Neural progenitor cell (in vitro differentiated cells): ENCODE results near the gene ASB9. TPM values are rescaled to one million over a fixed set of nuclear protein-coding genes. Genes with fewer than 3 reads are reported as not detected.
A peak's percentile ranks its signal among the peaks of the same experiment; 100 is the strongest.

Source experiments
- DNase-seq: peaks from one replicate; pipeline ENCODE4 v3.0.0-alpha.2; 2016; ENCODE audit warnings: low spot score
- H2AFZ ChIP-seq: fragments of 200-600 bp; sonication (generic); replicated peaks from 2 replicates; pipeline ENCODE4 v1.6.1; 2016; ENCODE audit warnings: antibody characterized with exemption
- H3F3A ChIP-seq: fragments of 200-600 bp; sonication (generic); 2 replicates; pipeline ENCODE4 v1.6.1; 2016; ENCODE audit warnings: antibody characterized with exemption, low read depth
- H3K27ac ChIP-seq: fragments of 200-600 bp; sonication (generic); 2 replicates; pipeline ENCODE4 v1.5.1; 2016; ENCODE audit warnings: mild to moderate bottlenecking
- H3K27me3 ChIP-seq: fragments of 200-600 bp; sonication (generic); 2 replicates; pipeline ENCODE4 v1.6.1; 2016; ENCODE audit warnings: mild to moderate bottlenecking, moderate library complexity
- H3K36me3 ChIP-seq: fragments of 200-600 bp; sonication (generic); 2 replicates; pipeline ENCODE4 v1.5.1; 2016
- H3K4me1 ChIP-seq: fragments of 200-600 bp; sonication (generic); 2 replicates; pipeline ENCODE4 v1.6.1; 2016; ENCODE audit warnings: mixed run types
- H3K4me2 ChIP-seq: fragments of 200-600 bp; sonication (generic); 2 replicates; pipeline ENCODE4 v1.6.1; 2016
- H3K4me3 ChIP-seq: fragments of 200-600 bp; sonication (generic); 2 replicates; pipeline ENCODE4 v1.5.1; 2016
- H3K79me2 ChIP-seq: fragments of 200-600 bp; sonication (generic); 2 replicates; pipeline ENCODE4 v1.6.1; 2016; ENCODE audit warnings: low read depth
- H3K9ac ChIP-seq: fragments of 200-600 bp; sonication (generic); 2 replicates; pipeline ENCODE4 v1.6.1; 2016
- H3K9me3 ChIP-seq: fragments of 200-600 bp; sonication (generic); 2 replicates; pipeline ENCODE4 v1.5.1; 2016; ENCODE audit warnings: low read depth
- H4K20me1 ChIP-seq: fragments of 200-600 bp; sonication (generic); 2 replicates; pipeline ENCODE4 v1.6.1; 2016; ENCODE audit warnings: low read depth
- H3K27ac Mint-ChIP-seq: 3 replicates; pipeline ENCODE4 v1.8.0; 2021; ENCODE audit warnings: mixed read lengths
- H3K27me3 Mint-ChIP-seq: 2 replicates; pipeline ENCODE4 v1.8.0; 2022; ENCODE audit warnings: low read depth, mild to moderate bottlenecking, inconsistent platforms, moderate library complexity, mixed read lengths; ENCODE audit not compliant: insufficient read depth
- H3K36me3 Mint-ChIP-seq: 3 replicates; pipeline ENCODE4 v1.8.0; 2021; ENCODE audit warnings: mixed read lengths
- H3K4me1 Mint-ChIP-seq: 3 replicates; pipeline ENCODE4 v1.8.0; 2021; ENCODE audit warnings: mixed read lengths
- H3K4me3 Mint-ChIP-seq: 3 replicates; pipeline ENCODE4 v1.8.0; 2021; ENCODE audit warnings: mild to moderate bottlenecking, moderate library complexity, mixed read lengths
- H3K9me3 Mint-ChIP-seq: 3 replicates; pipeline ENCODE4 v1.8.0; 2020; ENCODE audit warnings: mixed read lengths
- EZH2 ChIP-seq: fragments of 200-600 bp; sonication (generic); IDR thresholded peaks from 2 replicates; pipeline ENCODE4 v1.6.1; 2017; ENCODE audit warnings: antibody characterized with exemption, mild to moderate bottlenecking, moderate library complexity
- EZH2phosphoT487 ChIP-seq: fragments of 200-600 bp; sonication (generic); IDR thresholded peaks from 2 replicates; pipeline ENCODE4 v1.6.1; 2017; ENCODE audit warnings: antibody characterized with exemption
- total RNA-seq: library from RNA; depleted of rRNA; stranded (reverse); fragments of >200 nt; gene quantifications from 2 replicates; pipeline ENCODE4 v1.2.3, GENCODE V29; 2015; ENCODE audit warnings: low replicate concordance
- TF ChIP-seq, protein P1 (sequence below): fragments of 200-600 bp; sonication (generic); IDR thresholded peaks from 2 replicates; pipeline ENCODE4 v1.5.1; 2017; ENCODE audit warnings: antibody characterized with exemption, mild to moderate bottlenecking

The ASB9 gene
- 0.77 and 1.1 TPM in 2 replicates for total RNA-seq

- no peaks in the 10 kb centered on the region for H4K20me1 ChIP-seq
- H2AFZ ChIP-seq: peak within 1 kb of the TSS; percentile 72
- no peak within 1 kb of the TSS for H3K4me3 ChIP-seq
- no peaks in the 10 kb centered on the region for H3K27me3 ChIP-seq
- DNase-seq: no peak
- H3K27ac Mint-ChIP-seq: peak within 1 kb of the TSS; percentile 59
- H3K4me1 ChIP-seq: no peaks in the 10 kb centered on the region
- no peaks in the 10 kb centered on the region for H3K9me3 ChIP-seq
- no peaks in the 10 kb centered on the region for H3K79me2 ChIP-seq
- no peaks in the 10 kb centered on the region for H3K36me3 ChIP-seq
- no peaks in the 10 kb centered on the region for H3F3A ChIP-seq
- no peak within 1 kb of the TSS for H3K27ac ChIP-seq
- H3K9me3 Mint-ChIP-seq: peaks cover 2% of the 10 kb centered on the region
- H3K36me3 Mint-ChIP-seq: no peaks in the 10 kb centered on the region
- H3K4me1 Mint-ChIP-seq: peaks cover 9% of the 10 kb centered on the region
- no peak within 1 kb of the TSS for H3K9ac ChIP-seq
- TF ChIP-seq EZH2phosphoT487 (no peak), EZH2 (no peak)
- TF ChIP-seq, protein P1, sequence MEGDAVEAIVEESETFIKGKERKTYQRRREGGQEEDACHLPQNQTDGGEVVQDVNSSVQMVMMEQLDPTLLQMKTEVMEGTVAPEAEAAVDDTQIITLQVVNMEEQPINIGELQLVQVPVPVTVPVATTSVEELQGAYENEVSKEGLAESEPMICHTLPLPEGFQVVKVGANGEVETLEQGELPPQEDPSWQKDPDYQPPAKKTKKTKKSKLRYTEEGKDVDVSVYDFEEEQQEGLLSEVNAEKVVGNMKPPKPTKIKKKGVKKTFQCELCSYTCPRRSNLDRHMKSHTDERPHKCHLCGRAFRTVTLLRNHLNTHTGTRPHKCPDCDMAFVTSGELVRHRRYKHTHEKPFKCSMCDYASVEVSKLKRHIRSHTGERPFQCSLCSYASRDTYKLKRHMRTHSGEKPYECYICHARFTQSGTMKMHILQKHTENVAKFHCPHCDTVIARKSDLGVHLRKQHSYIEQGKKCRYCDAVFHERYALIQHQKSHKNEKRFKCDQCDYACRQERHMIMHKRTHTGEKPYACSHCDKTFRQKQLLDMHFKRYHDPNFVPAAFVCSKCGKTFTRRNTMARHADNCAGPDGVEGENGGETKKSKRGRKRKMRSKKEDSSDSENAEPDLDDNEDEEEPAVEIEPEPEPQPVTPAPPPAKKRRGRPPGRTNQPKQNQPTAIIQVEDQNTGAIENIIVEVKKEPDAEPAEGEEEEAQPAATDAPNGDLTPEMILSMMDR: no peak
- H3K27me3 Mint-ChIP-seq: peaks cover 8% of the 10 kb centered on the region
- H3K4me2 ChIP-seq: no peak within 1 kb of the TSS
- no peak within 1 kb of the TSS for H3K4me3 Mint-ChIP-seq
These were observed at the start of gene ASB9 for GRCh38 chrX:15269618-15270521. ASB9 (minus strand) TSS chrX:15270083; CDS start chrX:15269874, 209 bp downstream.

- Mint-ChIP-seq H3K27me3 (no peaks in the 10 kb centered on the region), H3K27ac (no peak overlapping the region)
- TF ChIP-seq, protein P1: no peak
- no peak for TF ChIP-seq EZH2
These were observed 49.2 kb upstream of the ASB9 start for GRCh38 chrX:15319075-15319474.

GRCh38 chrX:15315509-15315908 is 45.6 kb upstream of the ASB9 start, which contains the start of gene ASB11:
ASB11 (minus strand) TSS chrX:15315640; CDS start chrX:15315605, 35 bp downstream.
- Mint-ChIP-seq H3K4me3 (no peak within 1 kb of the TSS), H3K36me3 (peaks cover 3% of the 10 kb centered on the region), H3K9me3 (no peaks in the 10 kb centered on the region), H3K27me3 (no peaks in the 10 kb centered on the region), H3K4me1 (no peaks in the 10 kb centered on the region), H3K27ac (no peak within 1 kb of the TSS)
- Histone ChIP-seq H2AFZ (no peak within 1 kb of the TSS), H3K79me2 (no peaks in the 10 kb centered on the region), H3F3A (no peaks in the 10 kb centered on the region), H3K27me3 (no peaks in the 10 kb centered on the region), H3K36me3 (peaks cover 10% of the 10 kb centered on the region), H3K4me1 (no peaks in the 10 kb centered on the region), H3K4me2 (no peak within 1 kb of the TSS), H3K4me3 (no peak within 1 kb of the TSS), H3K27ac (no peak within 1 kb of the TSS), H4K20me1 (no peaks in the 10 kb centered on the region), H3K9ac (no peak within 1 kb of the TSS), H3K9me3 (no peaks in the 10 kb centered on the region)
- DNase-seq: no peak
- TF ChIP-seq EZH2: no peak
- no peak for TF ChIP-seq EZH2phosphoT487

More at GRCh38 chrX:15319075-15319474, 49.2 kb upstream of the ASB9 start:
- H2AFZ ChIP-seq: no peak overlapping the region
- H3K36me3 ChIP-seq: peaks cover 10% of the 10 kb centered on the region
- no peak overlapping the region for H3K4me3 ChIP-seq
- no peaks in the 10 kb centered on the region for H4K20me1 ChIP-seq
- H3K27me3 ChIP-seq: no peaks in the 10 kb centered on the region
- H3K79me2 ChIP-seq: no peaks in the 10 kb centered on the region
- H3K4me1 ChIP-seq: no peaks in the 10 kb centered on the region
- Mint-ChIP-seq H3K9me3 (no peaks in the 10 kb centered on the region), H3K4me1 (no peaks in the 10 kb centered on the region), H3K36me3 (peaks cover 10% of the 10 kb centered on the region), H3K4me3 (no peak overlapping the region)
- no peaks in the 10 kb centered on the region for H3F3A ChIP-seq
- no peak overlapping the region for H3K9ac ChIP-seq
- H3K4me2 ChIP-seq: no peak overlapping the region
- DNase-seq: no peak
- H3K9me3 ChIP-seq: no peaks in the 10 kb centered on the region
- H3K27ac ChIP-seq: no peak overlapping the region

GRCh38 chrX:15314472-15314871 is 44.6 kb upstream of the ASB9 start:
- no peak overlapping the region for H2AFZ ChIP-seq
- no peaks in the 10 kb centered on the region for H3K79me2 ChIP-seq
- no peaks in the 10 kb centered on the region for H3K9me3 ChIP-seq
- no peak overlapping the region for H3K9ac ChIP-seq
- H3K4me1 Mint-ChIP-seq: no peaks in the 10 kb centered on the region
- TF ChIP-seq, protein P1: no peak
- TF ChIP-seq EZH2 (no peak), EZH2phosphoT487 (no peak)
- no peaks in the 10 kb centered on the region for H4K20me1 ChIP-seq
- no peak overlapping the region for H3K4me2 ChIP-seq
- no peak overlapping the region for H3K4me3 ChIP-seq
- no peaks in the 10 kb centered on the region for H3K4me1 ChIP-seq
- H3K27me3 ChIP-seq: no peaks in the 10 kb centered on the region
- no peak overlapping the region for H3K4me3 Mint-ChIP-seq
- no peaks in the 10 kb centered on the region for H3K9me3 Mint-ChIP-seq
- no peaks in the 10 kb centered on the region for H3K36me3 Mint-ChIP-seq
- DNase-seq: no peak
- H3K27ac ChIP-seq: no peak overlapping the region
- no peaks in the 10 kb centered on the region for H3F3A ChIP-seq
- H3K27me3 Mint-ChIP-seq: no peaks in the 10 kb centered on the region
- peaks cover 4% of the 10 kb centered on the region for H3K36me3 ChIP-seq
- H3K27ac Mint-ChIP-seq: no peak overlapping the region
